Measurements from ENCODE around the gene ZDHHC14.

- TF ChIP-seq CTCF (IDR thresholded peaks at IDR 0.05) (no peak), POLR2A (IDR thresholded peaks at IDR 0.05) (no peak)
These were observed 160.8 kb downstream of the ZDHHC14 start for GRCh38 chr6:157541618-157542413.

Data from Peyer's patch (tissue), 4 donors.